Stimulated activated CD4-positive, alpha-beta T cell treated with anti-CD3 and anti-CD28 coated beads, Interleukin-12 subunit alpha, Interleukin-12 subunit beta, amount 100 ng/mL, for 4 hours (primary cell): Measurements from ENCODE around the gene CDKN2B-AS1.
A peak's percentile ranks its signal among the peaks of the same experiment; 100 is the strongest.
"Not testable (repeated sequence)": the region's sequence is repeated elsewhere in the genome, so short reads cannot be mapped to it uniquely, and the experiment has no call there.

Experiments used
- DNase-seq: peaks from one replicate; pipeline ENCODE4 v3.0.0-alpha.2; 2020

Gene CDKN2B-AS1

DNA sequence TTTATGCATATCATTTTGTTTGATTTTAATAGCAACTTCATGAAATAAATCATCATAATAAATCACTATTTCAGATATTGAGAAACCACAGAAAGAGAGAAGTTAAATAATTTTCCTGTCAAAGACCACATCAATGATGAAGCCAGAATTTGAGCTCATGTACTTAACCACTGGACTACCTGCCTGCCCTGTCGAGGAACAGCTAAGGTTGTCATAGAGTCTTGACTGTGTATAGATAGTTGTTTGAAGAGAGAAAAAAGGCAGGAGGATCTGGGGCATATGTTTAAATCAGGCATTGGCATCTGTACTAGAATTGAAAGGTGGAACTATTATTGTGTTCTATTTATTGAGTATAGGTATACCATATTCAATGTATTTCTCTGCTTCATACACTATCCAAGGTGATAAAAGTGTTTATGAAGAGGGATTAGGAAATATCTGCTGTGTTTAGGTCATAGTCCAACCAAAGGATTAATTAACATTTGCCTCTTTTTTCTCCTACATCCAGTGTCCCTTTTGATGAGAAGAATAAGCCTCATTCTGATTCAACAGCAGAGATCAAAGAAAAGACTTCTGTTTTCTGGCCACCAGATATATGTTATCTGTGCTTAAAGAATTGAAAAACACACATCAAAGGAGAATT, 51.8 kb downstream of the CDKN2B-AS1 start:
- no peak for DNase-seq

DNA sequence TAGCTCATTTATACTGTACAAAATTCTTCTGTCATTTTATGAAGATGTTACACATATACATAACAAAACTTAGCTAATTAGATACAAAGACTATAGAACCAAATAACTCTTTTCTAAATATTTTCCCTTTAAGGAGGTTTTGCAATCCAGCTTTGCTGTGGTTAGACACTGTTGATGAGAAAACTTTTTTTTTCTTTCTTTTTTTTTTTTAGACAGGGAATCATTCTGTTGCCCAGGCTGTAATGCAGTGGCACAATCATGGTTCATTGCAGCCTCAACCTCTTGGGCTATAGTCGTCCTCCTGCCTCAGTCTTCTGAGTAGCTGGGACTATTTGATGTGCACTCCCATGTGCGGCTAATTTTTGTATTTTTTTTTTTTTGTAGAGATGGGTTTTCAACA, 53.0 kb downstream of the CDKN2B-AS1 start:
- no peak for DNase-seq

DNA sequence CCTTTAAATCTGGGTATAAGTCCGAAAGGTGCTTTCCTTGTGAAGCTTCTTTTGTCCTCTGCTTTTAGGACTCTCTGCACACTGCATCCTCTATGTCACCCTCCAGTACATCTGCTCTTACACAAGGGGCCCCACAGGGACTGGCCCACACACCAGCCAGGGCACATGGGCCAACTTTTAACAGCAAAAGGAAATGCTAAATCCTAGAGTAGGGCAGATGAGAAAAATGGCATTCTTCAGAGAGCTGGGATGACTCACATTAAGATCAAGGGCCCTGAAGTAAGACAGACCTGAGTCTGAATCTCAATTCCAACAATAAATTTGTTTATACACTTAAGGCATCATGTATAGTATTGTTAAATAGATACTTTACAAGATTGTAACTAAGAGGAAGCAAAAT, 54.8 kb downstream of the CDKN2B-AS1 start:
- no peak for DNase-seq

DNA sequence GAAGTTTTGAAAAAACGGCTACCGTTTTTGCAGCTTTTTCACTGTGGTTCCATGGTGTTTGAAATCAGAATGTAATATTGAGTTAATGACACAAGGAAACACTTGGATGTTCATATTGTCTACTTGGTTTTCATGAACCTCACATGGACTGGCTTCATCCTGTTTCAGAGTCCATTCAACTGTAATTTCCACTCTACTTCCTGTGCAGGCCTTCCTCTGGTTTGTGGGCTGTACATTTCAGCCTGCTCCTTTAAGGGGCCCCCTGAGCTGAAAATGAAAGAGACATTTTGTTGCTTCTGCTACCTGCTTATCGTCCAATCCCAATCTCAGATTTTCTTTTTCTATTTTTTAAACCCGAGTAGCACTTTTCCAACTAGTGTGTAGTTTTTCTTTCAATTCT, 56.3 kb downstream of the CDKN2B-AS1 start:
- DNase-seq = no peak

DNA sequence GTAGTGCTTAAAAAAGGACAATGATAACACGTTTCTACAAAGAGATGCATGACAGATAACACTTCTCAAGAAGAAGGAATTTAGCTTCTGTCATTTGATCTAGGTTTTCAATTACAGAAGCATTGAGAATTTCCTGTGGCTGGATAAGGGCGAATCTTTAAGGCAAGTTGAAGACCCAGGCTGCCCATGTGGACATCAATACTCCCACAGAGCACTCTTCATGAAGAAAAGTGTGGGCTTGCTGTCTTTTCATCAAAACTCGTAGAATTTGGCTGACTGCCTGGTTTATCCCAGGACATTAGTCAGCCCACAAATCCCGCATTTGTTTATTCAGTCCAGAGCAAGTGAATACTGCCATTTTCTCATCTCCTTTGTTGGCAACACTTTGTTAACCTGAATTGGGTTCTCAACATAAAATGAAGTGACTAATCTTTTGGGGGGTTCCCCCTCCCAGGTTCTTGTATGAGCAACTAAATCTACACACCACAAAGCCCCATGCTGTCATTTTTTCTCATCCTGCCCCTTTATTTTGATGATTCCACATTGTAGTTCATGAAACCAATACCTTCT, 57.9 kb downstream of the CDKN2B-AS1 start:
- DNase-seq = no peak

DNA sequence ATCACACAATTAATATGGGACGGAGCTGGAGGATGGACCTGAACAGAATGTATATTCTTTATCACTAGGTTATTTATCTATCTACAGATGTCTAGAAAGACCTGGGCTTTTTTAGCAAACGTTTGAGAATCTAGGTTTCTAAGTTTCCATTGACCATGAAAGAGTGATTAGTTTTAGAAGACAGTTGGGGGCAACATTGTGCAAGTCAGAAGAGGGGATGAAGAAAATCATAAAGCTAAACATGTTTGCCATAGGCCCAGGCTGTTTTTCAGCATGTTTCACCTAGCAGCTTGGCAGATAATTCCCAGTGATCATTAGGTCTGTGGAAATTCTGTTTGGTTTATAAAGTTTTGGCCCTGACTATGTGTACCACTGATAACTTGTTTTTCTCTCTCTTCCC, 58.6 kb downstream of the CDKN2B-AS1 start:
- no peak for DNase-seq

DNA sequence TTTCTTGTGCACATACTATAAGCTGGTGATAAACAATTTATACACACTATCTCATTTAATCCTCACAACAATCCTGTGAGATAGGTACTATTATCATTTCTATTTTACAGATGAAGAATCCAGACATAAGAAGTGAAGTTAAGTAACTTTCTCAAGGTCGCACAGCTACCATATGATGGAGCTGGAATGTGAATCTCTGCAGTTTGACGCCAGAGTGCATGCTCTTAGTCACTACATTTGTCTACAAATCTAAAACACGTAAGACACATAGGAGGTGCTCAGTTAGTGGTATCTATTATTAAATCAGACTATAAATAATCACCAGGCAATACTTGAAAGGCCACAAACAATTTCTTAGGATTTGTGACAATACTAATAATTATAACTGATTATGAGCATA, 59.5 kb downstream of the CDKN2B-AS1 start:
- no peak for DNase-seq

DNA sequence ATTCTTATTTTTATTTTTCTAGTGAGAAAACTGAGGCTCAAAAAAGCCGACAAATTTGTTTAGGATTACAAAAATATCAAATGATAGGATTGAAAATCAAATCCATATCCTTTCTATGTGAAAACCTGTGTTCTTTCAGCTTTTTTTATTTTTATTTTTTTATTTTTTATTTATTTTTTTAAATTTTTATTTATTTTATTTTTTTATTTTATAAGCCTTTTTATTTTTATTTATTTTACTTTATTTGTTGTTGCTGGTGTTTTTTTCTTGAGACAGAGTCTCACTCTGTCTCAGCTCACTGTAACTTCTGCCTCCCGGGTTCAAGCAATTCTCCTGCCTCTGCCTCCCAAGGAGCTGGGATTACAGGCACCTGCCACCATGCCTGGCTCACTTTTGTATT, 59.9 kb downstream of the CDKN2B-AS1 start:
- no peak for DNase-seq

DNA sequence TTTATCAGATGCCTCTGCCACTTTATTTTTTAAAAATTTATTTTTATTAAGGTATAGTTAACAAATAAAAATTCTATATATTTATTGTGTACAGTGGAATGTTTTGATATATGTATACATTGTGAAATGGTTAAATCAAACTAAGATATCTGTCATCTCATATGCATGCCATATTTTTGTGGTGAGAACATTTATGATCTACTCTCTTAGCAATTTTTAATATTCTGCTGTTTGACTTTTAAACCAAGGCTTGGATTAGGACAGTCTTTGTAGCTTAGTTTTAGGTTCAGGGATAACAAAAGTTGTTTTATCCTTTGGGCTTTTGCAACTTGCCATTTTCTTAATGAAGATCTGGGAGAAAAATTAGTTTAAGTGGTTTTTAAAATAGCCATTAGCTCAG, 60.5 kb downstream of the CDKN2B-AS1 start:
- DNase-seq = no peak

DNA sequence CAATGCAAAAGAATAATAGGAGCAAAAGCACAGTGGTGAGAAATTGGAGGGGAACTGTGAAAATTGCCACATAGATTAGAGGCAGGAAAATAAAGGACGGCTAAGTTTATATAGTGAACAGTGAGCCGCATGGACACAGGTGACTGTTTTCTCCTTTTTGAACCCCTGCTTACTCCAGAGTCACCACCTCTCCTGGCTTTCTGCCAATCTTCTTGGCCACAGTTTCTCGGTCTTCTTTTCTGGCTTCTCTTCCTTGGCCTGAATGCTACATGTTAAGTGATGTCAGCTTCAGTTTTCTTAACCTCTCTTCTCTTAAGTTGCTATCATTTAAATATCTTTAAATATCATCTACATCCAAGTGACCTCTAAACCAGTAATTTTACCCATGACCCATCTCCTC, 61.8 kb downstream of the CDKN2B-AS1 start:
- DNase-seq = no peak

DNA sequence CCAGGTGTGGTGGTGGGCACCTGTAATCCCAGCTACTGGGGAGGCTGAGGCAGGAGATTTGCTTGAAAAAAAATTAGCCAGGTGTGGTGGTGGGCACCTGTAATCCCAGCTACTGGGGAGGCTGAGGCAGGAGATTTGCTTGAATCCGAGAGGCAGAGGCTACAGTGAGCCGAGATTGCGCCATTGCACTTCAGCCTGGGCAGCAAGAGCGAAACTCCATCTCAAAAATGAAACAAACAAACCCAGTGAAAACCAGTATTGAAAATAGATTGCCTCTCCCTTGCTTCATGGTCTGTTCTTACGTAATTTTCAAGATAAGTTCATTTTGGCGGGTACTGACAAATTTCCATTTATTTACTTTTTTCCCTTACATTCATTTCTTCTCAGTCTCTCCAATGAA, 63.4 kb downstream of the CDKN2B-AS1 start:
- not testable (repeated sequence) for DNase-seq

DNA sequence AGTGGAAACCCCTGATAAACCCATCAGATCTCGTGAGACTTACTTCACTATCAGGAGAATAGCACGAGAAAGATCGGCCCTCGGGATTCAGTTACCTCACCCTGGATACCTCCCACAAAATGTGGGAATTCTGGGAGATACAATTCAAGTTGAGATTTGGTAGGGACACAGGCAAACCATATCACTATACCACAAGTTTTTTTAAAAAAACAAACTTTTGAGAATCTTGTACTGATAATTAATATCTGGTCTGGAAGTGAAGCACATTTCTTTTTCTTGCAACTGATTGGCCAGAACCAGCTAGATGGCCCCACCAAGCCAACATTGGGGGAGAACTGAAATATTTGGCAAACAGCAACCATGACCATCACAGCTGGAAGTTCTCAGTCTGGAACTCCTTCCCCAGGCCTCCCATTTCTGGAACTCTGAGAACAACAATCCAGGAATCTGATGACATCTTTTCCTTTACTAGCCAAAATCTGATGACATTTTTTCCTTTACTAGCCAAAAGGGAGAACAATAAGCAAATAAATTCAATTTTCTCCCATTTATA, 66.3 kb downstream of the CDKN2B-AS1 start:
- DNase-seq = no peak

DNA sequence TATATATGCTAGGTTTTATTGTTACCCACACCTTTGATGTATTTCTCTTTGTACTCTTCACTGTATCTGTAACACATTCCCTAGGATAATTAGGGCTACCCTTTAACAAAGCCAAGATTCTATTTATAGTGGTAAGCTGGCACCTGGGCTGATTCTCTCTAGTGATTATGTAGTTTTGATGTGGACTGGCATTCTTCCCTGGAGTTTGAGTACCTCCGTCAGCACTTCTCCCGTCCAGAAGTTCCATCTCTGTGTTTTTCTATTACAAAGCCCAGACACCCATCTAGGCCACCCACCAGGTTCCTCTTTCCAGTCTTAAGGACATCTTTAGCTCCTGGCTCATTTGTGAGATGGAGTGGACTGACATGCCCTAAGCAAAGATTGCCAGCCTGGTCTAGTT, 70.4 kb downstream of the CDKN2B-AS1 start:
- no peak for DNase-seq

DNA sequence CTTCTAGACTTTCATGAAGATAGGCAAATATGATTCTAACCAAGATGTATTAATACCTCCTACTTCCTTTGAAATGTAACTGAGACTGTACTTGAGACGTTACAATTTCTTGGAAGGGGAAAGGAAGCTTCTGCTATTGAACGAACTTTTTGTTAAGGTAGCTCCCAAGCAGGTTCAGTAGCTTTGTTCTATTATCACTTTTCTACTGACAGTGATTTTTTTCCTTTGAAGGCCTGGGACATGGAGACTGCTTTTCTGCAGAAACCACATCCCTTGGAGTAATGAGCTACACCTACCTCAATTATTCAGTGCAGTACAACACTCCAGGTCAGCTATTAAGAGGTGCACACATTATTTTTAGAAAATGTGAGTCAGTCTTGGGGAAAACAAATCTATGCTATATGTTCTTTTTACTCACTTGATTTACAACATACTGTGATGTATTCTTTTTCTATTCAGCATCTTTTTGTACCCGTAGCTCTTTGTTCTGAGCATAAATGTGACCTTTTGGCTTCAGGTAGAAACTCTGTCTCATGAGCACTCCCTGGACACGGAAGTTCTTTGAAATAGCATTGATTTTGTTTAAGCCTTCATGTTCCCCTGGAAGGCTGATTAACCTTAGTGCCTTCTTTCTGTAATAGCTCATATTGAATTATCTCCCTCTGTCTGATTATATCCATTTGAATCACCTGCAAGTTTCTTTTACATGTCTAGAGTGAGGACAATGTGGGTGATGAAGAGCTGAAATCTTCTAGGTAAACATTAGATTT, 71.0 kb downstream of the CDKN2B-AS1 start:
- no peak for DNase-seq

DNA sequence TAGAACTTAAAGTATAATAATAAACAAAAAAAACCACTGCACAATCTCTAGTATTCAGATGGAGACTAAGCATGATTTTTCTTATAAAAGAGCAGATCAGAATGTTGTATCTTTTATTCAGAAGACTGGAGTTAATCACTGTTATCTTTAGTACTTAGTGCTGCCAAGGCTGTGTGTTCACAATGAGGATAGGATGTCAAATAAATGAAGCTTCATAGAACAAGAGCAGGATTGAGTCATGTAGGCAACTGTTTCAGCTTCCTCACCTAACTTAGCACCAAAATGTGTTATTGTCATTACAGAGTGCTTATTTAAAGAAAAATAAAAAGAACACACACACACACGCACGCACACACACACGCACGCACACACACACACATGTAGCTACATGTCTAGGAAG, 72.6 kb downstream of the CDKN2B-AS1 start:
- no peak for DNase-seq

DNA sequence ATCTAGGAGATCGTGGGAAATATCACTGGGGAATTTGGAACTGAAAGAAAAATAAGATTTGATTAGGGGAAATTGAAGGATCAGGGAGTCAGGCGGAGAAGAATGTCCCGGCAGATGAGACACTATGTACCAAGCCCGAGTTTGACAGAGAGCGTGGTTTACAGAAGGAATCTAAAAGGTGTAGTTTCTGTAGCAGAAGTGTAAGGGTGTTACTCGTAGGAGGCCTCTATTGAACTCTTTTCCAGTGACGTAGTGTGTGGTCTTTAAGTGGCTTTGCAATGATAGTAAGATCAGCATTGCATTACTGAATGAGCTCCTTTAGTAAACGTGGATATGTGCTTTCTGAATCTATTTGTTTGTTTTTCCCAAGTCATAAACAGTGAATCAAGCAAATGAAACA, 73.8 kb downstream of the CDKN2B-AS1 start:
- DNase-seq = no peak

DNA sequence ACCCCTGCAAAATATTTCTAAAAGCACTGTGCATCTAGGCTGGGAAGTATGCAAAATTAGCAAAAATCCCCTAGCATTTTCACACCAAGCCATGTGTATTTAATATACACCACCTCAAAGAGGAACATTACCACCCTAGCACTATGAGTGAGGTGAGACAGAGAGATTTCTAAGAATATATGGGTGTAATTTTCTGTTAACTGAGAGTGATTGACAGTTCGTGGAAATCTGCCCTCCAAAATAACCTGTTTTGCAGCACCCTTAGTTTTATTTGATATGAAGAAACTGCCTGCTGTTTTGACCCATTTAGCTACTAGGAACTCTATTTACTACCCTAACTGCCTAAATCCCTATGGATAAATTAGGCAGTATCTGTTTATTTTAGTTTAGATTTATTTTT, 78.8 kb downstream of the CDKN2B-AS1 start:
- no peak for DNase-seq

DNA sequence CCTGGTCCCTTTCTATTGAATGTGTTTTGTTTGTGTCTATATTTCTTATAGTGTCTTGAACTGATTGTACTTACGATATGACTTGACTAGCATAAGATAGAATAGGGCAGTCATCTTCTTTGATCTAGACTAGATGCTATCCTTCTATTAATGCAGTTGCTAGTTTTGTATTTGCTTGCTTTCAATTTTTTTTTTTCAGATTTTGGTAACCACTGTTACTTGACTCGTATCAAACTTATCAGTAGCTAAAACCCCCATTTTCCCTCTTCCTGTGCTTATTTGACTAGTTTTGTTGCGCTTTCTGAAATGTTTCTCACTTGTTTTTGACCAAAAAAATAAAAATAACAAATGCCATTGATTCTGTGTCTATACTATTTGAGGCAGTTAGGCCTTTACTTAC, 83.5 kb downstream of the CDKN2B-AS1 start:
- no peak for DNase-seq

DNA sequence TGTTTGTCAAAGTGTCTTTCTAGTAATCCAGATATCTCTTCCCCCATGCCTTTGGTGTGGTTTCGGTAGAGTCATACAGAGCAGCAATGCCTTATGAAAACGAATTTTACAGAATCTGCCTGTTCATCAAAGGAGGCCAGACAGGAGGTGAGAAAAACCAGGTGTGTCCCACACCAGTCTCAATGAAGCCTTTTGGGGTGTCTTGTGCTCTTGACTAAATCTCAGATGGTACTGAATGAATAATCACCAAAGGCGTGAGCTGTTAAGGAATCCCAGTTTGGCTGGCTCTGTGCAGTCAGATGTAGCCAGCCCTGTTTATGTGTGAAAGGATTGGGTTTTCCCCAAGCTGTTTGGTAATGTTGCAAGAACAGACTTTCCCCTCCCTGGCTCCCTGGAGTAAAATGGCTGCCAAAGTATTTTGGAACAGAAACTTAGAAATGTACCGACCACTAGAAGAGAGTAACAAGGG, 85.3 kb downstream of the CDKN2B-AS1 start:
- peak; percentile 14 for DNase-seq

DNA sequence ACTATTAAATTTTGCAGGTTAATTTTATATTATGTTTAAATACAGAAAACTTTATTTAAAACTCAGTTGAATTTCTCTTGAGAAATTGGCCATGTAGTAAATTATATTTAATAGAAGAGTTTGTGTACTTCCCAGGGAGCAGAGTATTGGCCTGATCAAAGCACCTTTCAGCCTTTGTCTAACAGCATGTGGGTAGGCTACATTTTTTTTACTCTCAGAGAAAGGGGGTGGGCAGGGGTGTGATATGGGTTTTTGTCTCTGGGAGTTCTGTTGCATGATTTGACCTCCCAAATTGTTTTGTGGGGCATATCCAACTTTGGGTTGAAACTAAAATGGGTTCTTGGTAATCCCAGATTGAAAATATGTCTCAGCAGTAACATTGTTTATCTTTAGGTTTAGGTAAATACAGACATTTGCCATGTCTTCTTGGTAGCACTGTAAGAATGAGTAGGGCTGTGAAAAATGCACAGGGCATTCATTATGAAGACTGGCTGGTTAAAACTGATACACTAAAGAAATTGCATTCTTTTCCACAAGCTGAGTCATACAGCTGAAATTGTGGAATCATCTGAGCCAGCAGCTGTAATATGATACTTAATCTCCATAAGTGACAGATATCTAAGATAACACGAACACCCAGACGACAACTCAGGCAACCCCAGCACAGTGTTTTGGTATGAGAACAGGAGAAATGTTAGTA, 89.9 kb downstream of the CDKN2B-AS1 start:
- DNase-seq = no peak

DNA sequence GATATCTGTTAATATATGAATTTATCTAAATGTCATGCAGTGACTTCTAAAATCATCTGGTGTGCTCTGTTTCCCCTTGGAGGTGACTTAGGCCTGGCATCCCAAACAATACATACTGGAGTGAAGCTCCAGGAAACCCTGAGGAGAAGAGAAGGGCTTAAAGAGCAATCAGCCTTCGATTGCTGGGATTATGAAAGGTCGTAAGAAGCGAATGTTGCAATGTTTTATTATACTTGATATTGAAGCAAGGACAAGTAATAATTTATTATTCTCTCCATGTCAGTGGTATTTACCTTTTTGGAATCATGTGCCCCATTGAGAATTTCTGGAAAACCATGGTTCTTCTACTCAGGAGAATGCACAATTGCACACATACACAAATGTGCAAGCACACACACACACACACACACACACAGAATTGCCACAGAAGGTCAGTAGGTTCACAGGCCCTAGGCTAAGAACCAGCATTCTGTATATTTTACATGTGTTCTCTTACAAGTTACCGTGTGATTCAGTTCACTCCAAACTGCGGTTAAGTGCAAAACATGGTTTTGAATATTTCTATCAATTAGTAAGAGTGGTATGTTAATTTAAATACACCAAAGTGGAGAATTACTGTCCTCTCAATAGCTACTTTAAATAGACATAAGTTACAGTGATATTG, 93.6 kb downstream of the CDKN2B-AS1 start:
- no peak for DNase-seq

DNA sequence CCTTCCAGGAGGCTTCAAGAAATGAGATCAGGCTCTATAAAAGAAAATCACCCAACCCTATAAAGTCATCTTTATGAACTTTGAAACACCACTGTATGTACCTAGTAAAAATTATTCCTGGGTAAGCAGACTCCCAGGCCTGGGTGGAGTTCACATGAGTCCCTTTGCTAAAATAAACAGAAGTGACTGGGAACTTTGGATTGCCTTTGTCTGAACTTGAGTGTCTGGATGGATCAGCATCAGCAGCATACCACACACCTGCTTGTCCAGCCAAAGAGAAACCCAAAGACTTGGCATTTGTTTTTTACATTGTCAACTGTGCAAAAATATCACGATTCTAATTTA, 94.1 kb downstream of the CDKN2B-AS1 start:
- no peak for DNase-seq

DNA sequence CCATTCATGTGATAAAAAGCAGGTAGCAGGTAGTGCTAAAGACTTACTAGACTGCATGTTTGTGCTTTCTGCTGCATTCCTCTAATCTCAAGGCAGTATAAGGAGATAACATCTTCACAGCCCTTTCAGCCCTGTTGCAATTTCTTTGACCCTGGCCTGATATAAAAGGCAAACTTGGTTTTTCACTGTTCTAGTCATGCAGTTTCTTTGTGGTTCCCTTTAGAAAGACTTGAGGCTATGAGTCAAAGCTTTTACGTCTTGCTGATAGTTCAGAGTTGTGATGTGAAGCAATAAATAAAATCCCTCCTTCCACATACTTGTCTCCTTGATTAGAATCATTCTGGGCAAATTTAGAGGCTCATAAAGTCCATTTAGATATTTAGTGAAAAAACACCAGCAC, 103.1 kb downstream of the CDKN2B-AS1 start:
- no peak for DNase-seq
